Gastroesophageal sphincter (tissue), 3 donors: Measurements from ENCODE around the gene RIPK1.

Experiments
- CTCF ChIP-seq, 4 experiments: fragments of 200-600 bp in 2 of 4; fragments of 450-650 bp in 2 of 4; sonication (generic) in 1 of 4; IDR thresholded peaks; one replicate each; pipeline ENCODE4 v1.5.1; 2017 to 2019; ENCODE audit warnings: antibody characterized with exemption in 4 of 4, mild to moderate bottlenecking in 2 of 4, moderate library complexity in 2 of 4
- EP300 ChIP-seq: sonication (generic); formaldehyde crosslinking; IDR thresholded peaks from one replicate; pipeline ENCODE4 v1.6.1; 2017; ENCODE audit warnings: antibody characterized with exemption, mild to moderate bottlenecking
- POLR2A ChIP-seq, 2 donors: fragments of 450-650 bp; IDR thresholded peaks; one replicate each; pipeline ENCODE4 v1.6.1; 2017; ENCODE audit warnings: antibody characterized with exemption in 2 of 2, mild to moderate bottlenecking in 2 of 2, moderate library complexity in 1 of 2

GRCh38 chr6:3133515-3133914 lies 65.2 kb downstream of the RIPK1 start:
- TF ChIP-seq POLR2A (IDR thresholded peaks at IDR 0.05) = no peak
- no peak for TF ChIP-seq EP300
- TF ChIP-seq CTCF (IDR thresholded peaks at IDR 0.05) = no peak
